ENCODE data around the gene PSMC5.

- TF ChIP-seq GATA2 (IDR thresholded peaks at IDR 0.05; ENCODE audit: low read depth, low read length) (no peak), GATA3 (IDR thresholded peaks at IDR 0.05; ENCODE audit: low read depth, low read length) (no peak)
Observed at GRCh38 chr17:63836811-63837210, 9.6 kb downstream of the PSMC5 start.
